Stomach (tissue), 9 donors: ENCODE data around the gene CNTROB. TPM values are rescaled to one million over a fixed set of nuclear protein-coding genes. Genes with fewer than 3 reads are reported as not detected.
A peak's percentile ranks its signal among the peaks of the same experiment; 100 is the strongest.

Experiments
- DNase-seq, 2 donors: peaks; one replicate each; pipeline versions ENCODE4 v3.0.0 to v3.0.0-alpha.2; 2013 to 2019
- H3K27ac ChIP-seq, 5 donors: fragments of 200-600 bp in 4 of 5; sonication (generic) in 4 of 5; one replicate each; pipeline ENCODE4 v1.5.1; 2013 to 2019; ENCODE audit warnings: mild to moderate bottlenecking in 1 of 5, moderate library complexity in 1 of 5
- H3K27me3 ChIP-seq, 3 donors: fragments of 200-600 bp; sonication (generic); one replicate each; pipeline ENCODE4 v1.5.1; 2017 to 2019; ENCODE audit warnings: mixed run types in 1 of 3
- H3K36me3 ChIP-seq, 4 donors: fragments of 200-600 bp; sonication (generic); 1 replicate in 3 of 4; 2 replicates in 1 of 4; pipeline ENCODE4 v1.5.1; 2016 to 2019
- H3K4me1 ChIP-seq, 4 donors: fragments of 200-600 bp; sonication (generic); one replicate each; pipeline ENCODE4 v1.5.1; 2016 to 2019
- H3K4me3 ChIP-seq, 4 donors: fragments of 200-600 bp; sonication (generic) in 3 of 4; one replicate each; pipeline ENCODE4 v1.5.1; 2016 to 2019; ENCODE audit warnings: mild to moderate bottlenecking in 1 of 4
- H3K9me3 ChIP-seq, 4 donors: fragments of 200-600 bp; sonication (generic); one replicate each; pipeline ENCODE4 v1.5.1; 2016 to 2019
- EP300 ChIP-seq: sonication (generic); formaldehyde crosslinking; IDR thresholded peaks from one replicate; pipeline ENCODE4 v1.6.1; 2017; ENCODE audit warnings: antibody characterized with exemption
- POLR2A ChIP-seq, 4 donors: fragments of 450-650 bp; IDR thresholded peaks; one replicate each; pipeline ENCODE4 v1.6.1; 2016; ENCODE audit warnings: antibody characterized with exemption in 4 of 4, control low read depth in 2 of 4, mild to moderate bottlenecking in 1 of 4, moderate library complexity in 1 of 4
- POLR2AphosphoS5 ChIP-seq, 3 donors: sonication (generic); formaldehyde crosslinking; IDR thresholded peaks; one replicate each; pipeline ENCODE4 v1.6.1; 2016; ENCODE audit warnings: antibody characterized with exemption in 3 of 3
- WGBS, 5 donors: extraction: QIAGEN DNeasy Blood & Tissue Kit in 3 of 5; methylation state at CpG; one replicate each; pipeline versions ENCODE4 v1.1.5 to v1.1.7; 2013 to 2018; 5-methylcytosine and 5-hydroxymethylcytosine counted together
- intact Hi-C: fragments of 100-400 bp; cut with DNase I; formaldehyde crosslinking; loops from one replicate; pipeline ENCODE4 v1.15.1; 2023; ENCODE audit warnings: low total_unique reads
- polyA plus RNA-seq, 3 donors: library from polyadenylated mRNA; stranded (reverse); fragments of 200-250 nt; gene quantifications; one replicate each; pipeline ENCODE4 v1.2.3, GENCODE V29; 2013
- total RNA-seq, 5 donors: library from RNA; depleted of rRNA; stranded (reverse); fragments of >200 nt; gene quantifications; one replicate each; pipeline versions ENCODE4 v1.1.0 to v1.2.3, GENCODE V29; 2014 to 2016
- TF ChIP-seq, protein P1 (sequence below), 7 experiments: fragments of 450-650 bp in 4 of 7; fragments of 200-600 bp in 3 of 7; sonication (generic) in 3 of 7; IDR thresholded peaks; one replicate each; pipeline ENCODE4 v1.5.1; 2016 to 2019; ENCODE audit warnings: antibody characterized with exemption in 7 of 7, control low read depth in 2 of 7, mild to moderate bottlenecking in 1 of 7
- donor health status: healthy with polysubstance abuse.
- donor health status: Bipolar disorder and iron deficiency.
- donor health status: healthy.

Gene CNTROB
- total and polyA plus RNA-seq, 8 donors: 12.9 to 146 (median 25.7) TPM

DNA sequence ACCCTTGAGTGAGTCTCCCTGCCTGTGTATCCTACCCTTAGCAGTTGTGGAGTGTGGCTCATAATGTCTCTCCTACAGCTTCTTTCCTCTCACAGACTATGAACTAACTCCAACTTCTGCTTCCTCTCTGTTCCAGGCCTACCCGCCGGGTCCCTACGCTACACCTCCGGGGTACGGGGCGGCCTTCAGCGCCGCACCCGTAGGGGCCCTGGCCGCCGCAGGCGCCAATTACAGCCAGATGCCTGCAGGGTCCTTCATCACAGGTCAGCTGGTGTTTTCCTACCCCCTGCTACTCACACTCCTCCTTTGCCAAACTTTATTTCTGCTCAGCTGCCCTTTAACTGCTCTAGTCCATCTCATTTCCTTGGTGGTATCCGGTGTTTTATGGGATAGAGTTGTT, 21.3 kb upstream of the CNTROB start:
- Histone ChIP-seq H3K27me3 (no peaks in the 10 kb centered on the region), H3K4me1 (peaks cover 9 to 37% (median 27%) of the 10 kb centered on the region in 4 donors), H3K36me3 (peaks cover 37 to 67% (median 66%) of the 10 kb centered on the region in 4 donors), H3K9me3 (no peaks in the 10 kb centered on the region), H3K4me3 (no peak overlapping the region), H3K27ac (no peak overlapping the region)
- no peak for TF ChIP-seq EP300
- TF ChIP-seq POLR2AphosphoS5 (IDR thresholded peaks at IDR 0.05): no peak
- TF ChIP-seq, protein P1, sequence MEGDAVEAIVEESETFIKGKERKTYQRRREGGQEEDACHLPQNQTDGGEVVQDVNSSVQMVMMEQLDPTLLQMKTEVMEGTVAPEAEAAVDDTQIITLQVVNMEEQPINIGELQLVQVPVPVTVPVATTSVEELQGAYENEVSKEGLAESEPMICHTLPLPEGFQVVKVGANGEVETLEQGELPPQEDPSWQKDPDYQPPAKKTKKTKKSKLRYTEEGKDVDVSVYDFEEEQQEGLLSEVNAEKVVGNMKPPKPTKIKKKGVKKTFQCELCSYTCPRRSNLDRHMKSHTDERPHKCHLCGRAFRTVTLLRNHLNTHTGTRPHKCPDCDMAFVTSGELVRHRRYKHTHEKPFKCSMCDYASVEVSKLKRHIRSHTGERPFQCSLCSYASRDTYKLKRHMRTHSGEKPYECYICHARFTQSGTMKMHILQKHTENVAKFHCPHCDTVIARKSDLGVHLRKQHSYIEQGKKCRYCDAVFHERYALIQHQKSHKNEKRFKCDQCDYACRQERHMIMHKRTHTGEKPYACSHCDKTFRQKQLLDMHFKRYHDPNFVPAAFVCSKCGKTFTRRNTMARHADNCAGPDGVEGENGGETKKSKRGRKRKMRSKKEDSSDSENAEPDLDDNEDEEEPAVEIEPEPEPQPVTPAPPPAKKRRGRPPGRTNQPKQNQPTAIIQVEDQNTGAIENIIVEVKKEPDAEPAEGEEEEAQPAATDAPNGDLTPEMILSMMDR (IDR thresholded peaks at IDR 0.05): no peak
- no peak for TF ChIP-seq POLR2A (IDR thresholded peaks at IDR 0.05)
- no peak for DNase-seq
- WGBS, 5 donors: 91 to 97% (median 95%) methylated on average over 13 of the region's 13 CpGs
- intact Hi-C loops: no loop called here

DNA sequence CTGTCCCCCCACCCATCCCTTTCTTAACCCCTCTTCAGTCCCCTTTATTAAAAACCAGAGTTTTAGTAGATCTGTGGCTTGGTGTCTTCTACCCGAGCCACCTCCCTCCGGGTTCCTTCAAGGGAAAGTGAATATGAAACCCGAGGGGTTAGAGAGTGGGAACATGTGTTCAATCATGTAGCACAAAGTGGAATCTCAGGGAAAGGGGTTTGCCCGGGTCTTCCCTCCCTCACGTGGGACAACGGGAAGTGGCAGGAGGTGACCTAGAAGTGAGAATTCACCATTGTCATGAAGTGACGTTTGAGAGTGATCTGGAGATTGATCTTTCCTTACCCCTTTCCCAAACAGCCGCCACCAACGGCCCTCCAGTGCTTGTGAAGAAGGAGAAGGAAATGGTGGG, 20.9 kb upstream of the CNTROB start:
- DNase-seq: no peak
- H3K27me3 ChIP-seq: no peaks in the 10 kb centered on the region
- WGBS, 5 donors: 69 to 82% (median 75%) methylated on average over 9 of the region's 9 CpGs
- intact Hi-C loops: no loop called here
- peaks cover 32 to 63% (median 62%) of the 10 kb centered on the region in 4 donors for H3K36me3 ChIP-seq
- peaks cover 11 to 38% (median 28%) of the 10 kb centered on the region in 4 donors for H3K4me1 ChIP-seq
- TF ChIP-seq, protein P1 (IDR thresholded peaks at IDR 0.05): no peak
- TF ChIP-seq POLR2A (IDR thresholded peaks at IDR 0.05): no peak
- TF ChIP-seq EP300: no peak
- TF ChIP-seq POLR2AphosphoS5 (IDR thresholded peaks at IDR 0.05): no peak
- H3K4me3 ChIP-seq: no peak overlapping the region
- no peak overlapping the region for H3K27ac ChIP-seq
- no peaks in the 10 kb centered on the region for H3K9me3 ChIP-seq

GRCh38 chr17:7912927-7913524, 19.0 kb upstream of the CNTROB start:
- intact Hi-C loops: no loop called here
- H3K4me3 ChIP-seq: no peak overlapping the region
- H3K9me3 ChIP-seq: no peaks in the 10 kb centered on the region
- H3K4me1 ChIP-seq: peaks cover 20 to 48% (median 38%) of the 10 kb centered on the region in 4 donors
- peak in 1 of 3 donors; percentile 44 for TF ChIP-seq POLR2AphosphoS5 (IDR thresholded peaks at IDR 0.05)
- no peak for TF ChIP-seq POLR2A (IDR thresholded peaks at IDR 0.05)
- TF ChIP-seq, protein P1 (IDR thresholded peaks at IDR 0.05): peak in 4 of 7 experiments; percentile 41 to 88 (median 62)
- TF ChIP-seq EP300: no peak
- 30 to 35% (median 31%) methylated on average over 3 of the region's 3 CpGs for WGBS, 5 donors
- H3K36me3 ChIP-seq: peaks cover 17 to 44% (median 43%) of the 10 kb centered on the region in 4 donors
- peak in 1 of 2 donors; percentile 88 for DNase-seq
- H3K27ac ChIP-seq: peak overlapping the region in 4 of 5 donors; percentile 22 to 43 (median 31)
- H3K27me3 ChIP-seq: no peaks in the 10 kb centered on the region

GRCh38 chr17:7915179-7915610, 16.8 kb upstream of the CNTROB start:
- H3K27me3 ChIP-seq: no peaks in the 10 kb centered on the region
- peaks cover 6 to 22% (median 21%) of the 10 kb centered on the region in 4 donors for H3K36me3 ChIP-seq
- H3K27ac ChIP-seq: peak overlapping the region; percentile 89 to 96 (median 93)
- H3K4me1 ChIP-seq: peaks cover 20 to 48% (median 38%) of the 10 kb centered on the region in 4 donors
- DNase-seq: no peak
- no peak for TF ChIP-seq EP300
- TF ChIP-seq POLR2A (IDR thresholded peaks at IDR 0.05): no peak
- TF ChIP-seq, protein P1 (IDR thresholded peaks at IDR 0.05): no peak
- TF ChIP-seq POLR2AphosphoS5 (IDR thresholded peaks at IDR 0.05): no peak
- no peaks in the 10 kb centered on the region for H3K9me3 ChIP-seq
- peak overlapping the region; percentile 56 to 67 (median 61) for H3K4me3 ChIP-seq
- intact Hi-C loops: no loop called here
- WGBS, 5 donors: 2 to 3% (median 3%) methylated on average over 14 to 15 of the region's 15 CpGs
